GM10248 (cell line): ENCODE measurements around the gene NANOS1.

Experiments
- CTCF ChIA-PET: fragments of 300-600 bp; sonication (Branson Sonifier 250); formaldehyde crosslinking; extraction: SDS; loops from one replicate; lab custom pipeline; 2021; ENCODE audit warnings: antibody characterized with exemption; lab: Yijun Ruan, JAX
- POLR2A ChIA-PET: fragments of 350-650 bp; sonication (Branson Sonifier 250); formaldehyde crosslinking; extraction: SDS; loops from one replicate; lab custom pipeline; 2020; ENCODE audit warnings: antibody characterized with exemption; lab: Yijun Ruan, JAX
- DNase-seq: peaks from one replicate; pipeline ENCODE4 v3.0.0; 2012; ENCODE audit errors: extremely low spot score
- CTCF ChIP-seq: IDR thresholded peaks from 2 replicates; pipeline ENCODE4 v1.5.1; 2012; ENCODE audit warnings: mild to moderate bottlenecking, low read depth; ENCODE audit errors: extremely low read depth, missing control alignments, control extremely low read depth

NANOS1 gene

GRCh38 chr10:119006451-119007210 lies 22.9 kb upstream of the NANOS1 start:
- no peak for DNase-seq
- ChIA-PET CTCF (no interaction called here), POLR2A (no interaction called here)
- no peak for TF ChIP-seq CTCF

GRCh38 chr10:119007211-119007574 lies 22.3 kb upstream of the NANOS1 start:
- CTCF ChIA-PET: no interaction called here
- POLR2A ChIA-PET: no interaction called here
- no peak for DNase-seq
- no peak for TF ChIP-seq CTCF

GRCh38 chr10:119020627-119020946 lies 8.9 kb upstream of the NANOS1 start:
- ChIA-PET CTCF (no interaction called here), POLR2A (no interaction called here)
- TF ChIP-seq CTCF: no peak
- DNase-seq: no peak

DNA sequence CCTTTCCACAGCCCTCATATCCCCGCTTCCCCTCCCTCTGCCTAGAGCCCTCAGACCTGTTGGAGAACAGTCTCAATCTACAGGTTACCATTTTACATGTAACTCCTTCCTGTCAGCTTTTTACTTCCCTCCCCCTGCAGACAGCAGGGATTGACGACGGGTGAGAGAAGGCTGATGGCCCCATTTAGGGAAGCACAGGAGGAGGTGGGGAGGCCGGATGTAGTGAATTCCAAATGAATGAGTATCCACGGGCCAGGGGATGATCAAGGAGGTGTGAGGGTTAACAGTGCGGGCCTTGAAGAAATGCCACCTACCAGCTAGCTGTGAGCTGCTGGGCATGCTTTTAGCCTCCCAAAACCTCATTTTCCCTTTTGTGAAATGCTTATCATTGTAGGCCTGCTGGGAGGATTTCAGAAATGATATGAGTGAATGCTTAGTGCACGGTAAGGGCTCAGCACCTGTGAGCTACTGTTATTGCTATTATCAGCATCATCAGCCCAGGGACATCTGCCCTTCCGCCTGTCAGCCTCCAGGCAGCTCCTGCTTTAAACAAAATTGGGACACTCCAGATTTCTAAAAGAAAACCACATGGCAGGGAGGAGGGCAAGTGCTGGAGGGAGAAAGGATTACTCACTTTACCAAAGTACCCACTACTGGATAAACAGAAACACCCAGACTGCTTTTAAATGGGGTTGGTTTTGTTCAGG lies 6.5 kb upstream of the NANOS1 start:
- CTCF ChIA-PET: interaction anchor here (1.6 kb wide), 1 partner anchor 19 kb away, joined by 6 read pairs; no protein-coding TSS in a partner anchor
- DNase-seq: no peak
- no peak for TF ChIP-seq CTCF
- POLR2A ChIA-PET: interaction anchor here (0.6 kb wide), 1 partner anchor 303 kb away, joined by 4 read pairs; no protein-coding TSS in a partner anchor

- ChIA-PET POLR2A (interaction anchor here (0.6 kb wide), 1 partner anchor 304 kb away, joined by 4 read pairs; no protein-coding TSS in a partner anchor), CTCF (interaction anchor here (1.6 kb wide), 1 partner anchor 19 kb away, joined by 6 read pairs; no protein-coding TSS in a partner anchor)
- no peak for TF ChIP-seq CTCF
- no peak for DNase-seq
Measured at GRCh38 chr10:119023553-119023868, 6.0 kb upstream of the NANOS1 start.

GRCh38 chr10:119024882-119025281 lies 4.6 kb upstream of the NANOS1 start:
- no peak for DNase-seq
- no peak for TF ChIP-seq CTCF
- POLR2A ChIA-PET: no interaction called here
- CTCF ChIA-PET: interaction anchor here (1.1 kb wide), 1 partner anchor 456 kb away, joined by 4 read pairs; no protein-coding TSS in a partner anchor
